Measurements from ENCODE around the gene UCP2.
"Not testable (repeated sequence)": the region's sequence is repeated elsewhere in the genome, so short reads cannot be mapped to it uniquely, and the experiment has no call there.

The UCP2 gene

GRCh38 chr11:73990730-73991129, 8.1 kb upstream of the UCP2 start:
- DNase-seq = no peak

- no peak for DNase-seq
Measured at GRCh38 chr11:73989156-73989555, 6.5 kb upstream of the UCP2 start.

GRCh38 chr11:73988227-73988626, 5.6 kb upstream of the UCP2 start:
- no peak for DNase-seq

GRCh38 chr11:73985661-73986060, 3.0 kb upstream of the UCP2 start:
- DNase-seq = not testable (repeated sequence)

GRCh38 chr11:73983741-73984538, 1.3 kb upstream of the UCP2 start:
- peak; percentile 78 for DNase-seq

GRCh38 chr11:73982990-73983740, 522 bp upstream of the UCP2 start:
- DNase-seq = peak; percentile 96

- no peak for DNase-seq
Measured at GRCh38 chr11:73981051-73981805, 1.4 kb downstream of the UCP2 start.

GRCh38 chr11:73980001-73980961, 2.4 kb downstream of the UCP2 start:
- peak; percentile 96 for DNase-seq

GRCh38 chr11:73978576-73979086, 4.0 kb downstream of the UCP2 start:
- no peak for DNase-seq

GRCh38 chr11:73977856-73978519, 4.7 kb downstream of the UCP2 start:
- no peak for DNase-seq

- DNase-seq = no peak
Measured at GRCh38 chr11:73976451-73977151, 6.0 kb downstream of the UCP2 start.

GRCh38 chr11:73975479-73975757, 7.2 kb downstream of the UCP2 start:
- DNase-seq = no peak

- DNase-seq = no peak
Measured at GRCh38 chr11:73974604-73975478, 7.8 kb downstream of the UCP2 start.

- DNase-seq = no peak
Measured at GRCh38 chr11:73972620-73973449, 9.8 kb downstream of the UCP2 start.

GRCh38 chr11:73972187-73972586, 10.5 kb downstream of the UCP2 start:
- no peak for DNase-seq

GRCh38 chr11:73971175-73971719, 11.4 kb downstream of the UCP2 start:
- DNase-seq = no peak

GRCh38 chr11:73969991-73970800, 12.4 kb downstream of the UCP2 start:
- DNase-seq = no peak

- no peak for DNase-seq
Measured at GRCh38 chr11:73969091-73969490, 13.6 kb downstream of the UCP2 start.

All from DMS153 (cell line).